Activated CD4-positive, alpha-beta T cell treated with anti-CD3 and anti-CD28 coated beads, Interleukin-2, amount 10 ng/mL, durations not matched to agents 7 days and 5 days (primary cell): Measurements from ENCODE around the gene ZPR1. TPM values are rescaled to one million over a fixed set of nuclear protein-coding genes. Genes with fewer than 3 reads are reported as not detected.
"Not testable (repeated sequence)": the region's sequence is repeated elsewhere in the genome, so short reads cannot be mapped to it uniquely, and the experiment has no call there.

Experiments
- CTCF ChIA-PET: fragments of 350-600 bp; sonication (Branson Sonifier 250); formaldehyde crosslinking; loops from one replicate; lab custom pipeline; 2021; ENCODE audit warnings: antibody characterized with exemption; lab: Charles Lee
- POLR2A ChIA-PET: fragments of 350-600 bp; sonication (Branson Sonifier 250); formaldehyde crosslinking; loops from one replicate; lab custom pipeline; 2021; ENCODE audit warnings: antibody characterized with exemption; lab: Charles Lee
- DNase-seq: peaks from one replicate; pipeline ENCODE4 v3.0.0-alpha.2; 2020
- H3K27ac Mint-ChIP-seq: one replicate; pipeline ENCODE4 v1.8.0; 2021; ENCODE audit warnings: mild to moderate bottlenecking, moderate library complexity, mixed read lengths
- H3K27me3 Mint-ChIP-seq: one replicate; pipeline ENCODE4 v1.8.0; 2021; ENCODE audit warnings: mixed read lengths
- H3K36me3 Mint-ChIP-seq: one replicate; pipeline ENCODE4 v1.8.0; 2021; ENCODE audit warnings: low read depth, mixed read lengths
- H3K4me1 Mint-ChIP-seq: one replicate; pipeline ENCODE4 v1.8.0; 2021; ENCODE audit warnings: mixed read lengths
- H3K4me3 Mint-ChIP-seq: one replicate; pipeline ENCODE4 v1.8.0; 2021; ENCODE audit warnings: mild to moderate bottlenecking, moderate library complexity, mixed read lengths
- H3K9me3 Mint-ChIP-seq: one replicate; pipeline ENCODE4 v1.8.0; 2021; ENCODE audit warnings: mixed read lengths
- total RNA-seq, 2 experiments: library from RNA; stranded (reverse); gene quantifications; one replicate each; pipeline ENCODE4 v1.2.3, GENCODE V29; 2021

ZPR1 gene
- 10 to 100 TPM; 55.9 to 58.3 TPM for total RNA-seq

- Mint-ChIP-seq H3K4me1 (peaks cover 43% of the 10 kb centered on the region), H3K36me3 (peaks cover 37% of the 10 kb centered on the region), H3K9me3 (no peaks in the 10 kb centered on the region), H3K27ac (peak within 1 kb of the TSS; percentile 92), H3K27me3 (no peaks in the 10 kb centered on the region), H3K4me3 (peak within 1 kb of the TSS; percentile 87)
- ChIA-PET CTCF (interaction anchor here (0.6 to 2.8 kb wide), 7 partner anchors 11 to 314 kb away, joined by 3 to 15 read pairs (median 3); partner anchors contain the start of gene BUD13), POLR2A (interaction anchor here (0.6 to 0.7 kb wide), 2 partner anchors 64 to 311 kb away, joined by 4 to 5 read pairs; no protein-coding TSS in a partner anchor)
- peak; percentile 88 for DNase-seq
Measured at GRCh38 chr11:116787786-116788486, at the start of gene ZPR1. ZPR1 (minus strand) TSS chr11:116788023; CDS start chr11:116787990, 33 bp downstream.

- ChIA-PET CTCF (interaction anchor here (1.0 to 3.8 kb wide), 23 partner anchors 10 to 388 kb away, joined by 3 to 33 read pairs (median 5); partner anchors contain the start of genes APOA5, SIDT2 and ZPR1), POLR2A (interaction anchor here (0.6 kb wide), 1 partner anchor 274 kb away, joined by 3 read pairs; no protein-coding TSS in a partner anchor)
- Mint-ChIP-seq H3K27me3 (no peaks in the 10 kb centered on the region), H3K4me3 (no peak overlapping the region), H3K9me3 (no peaks in the 10 kb centered on the region), H3K4me1 (peaks cover 16% of the 10 kb centered on the region), H3K27ac (no peak overlapping the region), H3K36me3 (no peaks in the 10 kb centered on the region)
- DNase-seq, result no peak
Measured at GRCh38 chr11:116836632-116836991, 48.8 kb upstream of the ZPR1 start.

- Mint-ChIP-seq H3K9me3 (no peaks in the 10 kb centered on the region), H3K27ac (peak overlapping the region; percentile 80), H3K27me3 (no peaks in the 10 kb centered on the region), H3K36me3 (no peaks in the 10 kb centered on the region), H3K4me3 (peak overlapping the region; percentile 66), H3K4me1 (peaks cover 16% of the 10 kb centered on the region)
- CTCF ChIA-PET, result interaction anchor here (0.6 to 3.8 kb wide), 29 partner anchors 9 to 388 kb away, joined by 3 to 33 read pairs (median 4); partner anchors contain the start of genes APOA5, SIDT2 and ZPR1
- POLR2A ChIA-PET, result interaction anchor here (0.5 to 0.9 kb wide), 7 partner anchors 45 to 287 kb away, joined by 3 to 7 read pairs (median 3); partner anchors contain the start of gene APOA5
- peak; percentile 83 for DNase-seq
Measured at GRCh38 chr11:116835791-116836631, 48.2 kb upstream of the ZPR1 start.

DNA sequence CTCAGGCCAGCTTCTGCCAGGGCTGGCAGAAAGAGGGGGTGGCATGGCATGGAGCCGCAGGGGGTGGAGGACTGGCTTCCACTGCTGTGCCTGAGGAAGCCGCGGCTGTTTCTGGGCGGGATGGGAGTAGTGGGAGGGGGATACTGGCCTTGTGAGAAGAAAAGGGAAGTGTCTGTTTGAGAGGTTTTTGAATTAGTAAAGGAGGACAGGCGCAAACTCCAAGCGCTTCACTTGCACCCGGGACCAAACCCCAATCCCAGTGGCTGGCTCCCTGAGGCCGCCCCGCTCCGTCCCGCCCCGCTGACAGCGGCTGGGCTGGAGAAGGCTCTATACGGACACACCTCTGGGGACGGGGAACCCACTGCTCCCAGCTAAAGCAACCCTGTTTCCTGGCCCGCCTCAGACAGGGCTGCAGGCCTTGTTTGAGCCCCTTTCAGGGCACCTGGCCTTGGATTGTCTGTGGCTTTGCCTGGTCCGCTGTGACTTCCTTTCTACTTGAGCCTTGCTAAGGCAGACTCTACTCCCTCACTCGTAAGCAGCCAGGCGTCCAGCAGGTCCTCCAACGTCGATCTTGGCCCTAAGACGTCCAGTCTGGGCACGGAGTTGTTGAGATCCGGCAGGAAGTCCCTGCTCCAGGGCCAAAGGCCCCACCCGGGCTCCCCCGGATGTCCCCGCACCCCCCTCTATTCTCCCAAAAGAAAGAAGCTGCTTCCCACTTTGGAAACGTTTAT lies 47.4 kb upstream of the ZPR1 start:
- Mint-ChIP-seq H3K27ac (peak overlapping the region; percentile 80), H3K4me1 (peaks cover 16% of the 10 kb centered on the region), H3K27me3 (no peaks in the 10 kb centered on the region), H3K4me3 (peak overlapping the region; percentile 66), H3K9me3 (no peaks in the 10 kb centered on the region), H3K36me3 (no peaks in the 10 kb centered on the region)
- CTCF ChIA-PET, result interaction anchor here (0.6 to 3.8 kb wide), 26 partner anchors 8 to 389 kb away, joined by 3 to 33 read pairs (median 5); partner anchors contain the start of genes APOA5, SIDT2 and ZPR1
- DNase-seq, result no peak
- POLR2A ChIA-PET, result interaction anchor here (0.5 to 0.9 kb wide), 5 partner anchors 44 to 288 kb away, joined by 3 to 7 read pairs (median 3); partner anchors contain the start of gene APOA5

- H3K36me3 Mint-ChIP-seq, POLR2A ChIA-PET, H3K9me3 Mint-ChIP-seq, H3K27me3 Mint-ChIP-seq, DNase-seq: not testable (repeated sequence)
- CTCF ChIA-PET, result interaction anchor here (2.4 to 3.8 kb wide), 2 partner anchors 43 to 270 kb away, joined by 9 to 33 read pairs; partner anchors contain the start of gene APOA5
- Mint-ChIP-seq H3K4me1 (peaks cover 16% of the 10 kb centered on the region), H3K27ac (peak overlapping the region; percentile 48), H3K4me3 (peak overlapping the region; percentile 11)
Measured at GRCh38 chr11:116834535-116835041, 46.8 kb upstream of the ZPR1 start.

- H3K4me3 Mint-ChIP-seq, result no peak overlapping the region
- ChIA-PET POLR2A (no interaction called here), CTCF (interaction anchor here (1.0 to 3.8 kb wide), 2 partner anchors 17 to 42 kb away, joined by 3 to 33 read pairs; partner anchors contain the start of gene APOA5)
- H3K4me1 Mint-ChIP-seq, result peaks cover 16% of the 10 kb centered on the region
- H3K9me3 Mint-ChIP-seq, result no peaks in the 10 kb centered on the region
- DNase-seq, result no peak
- H3K27me3 Mint-ChIP-seq, result no peaks in the 10 kb centered on the region
- peak overlapping the region; percentile 9 for H3K27ac Mint-ChIP-seq
- no peaks in the 10 kb centered on the region for H3K36me3 Mint-ChIP-seq
Measured at GRCh38 chr11:116833816-116834534, 46.2 kb upstream of the ZPR1 start.

DNA sequence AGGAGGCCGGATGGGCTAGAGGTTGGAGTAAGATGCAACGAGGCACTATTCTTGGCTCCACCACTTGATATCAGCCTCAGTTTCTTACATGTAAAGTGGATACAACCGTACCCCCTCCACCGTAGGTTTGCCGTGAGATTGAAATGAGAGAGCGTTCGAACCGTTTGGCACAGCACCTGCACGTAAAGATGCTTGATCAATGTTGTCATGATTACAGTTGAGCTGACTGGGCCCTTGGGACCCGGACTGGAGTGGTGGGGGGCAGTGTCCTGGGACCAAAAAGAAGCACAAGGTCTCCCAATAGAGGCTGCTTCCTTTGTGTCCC lies 45.6 kb upstream of the ZPR1 start:
- peaks cover 16% of the 10 kb centered on the region for H3K4me1 Mint-ChIP-seq
- ChIA-PET CTCF (interaction anchor here (1.0 to 3.8 kb wide), 2 partner anchors 16 to 41 kb away, joined by 3 to 33 read pairs; partner anchors contain the start of gene APOA5), POLR2A (no interaction called here)
- no peak for DNase-seq
- H3K27me3 Mint-ChIP-seq, result no peaks in the 10 kb centered on the region
- no peak overlapping the region for H3K27ac Mint-ChIP-seq
- H3K4me3 Mint-ChIP-seq, result no peak overlapping the region
- H3K9me3 Mint-ChIP-seq, result no peaks in the 10 kb centered on the region
- no peaks in the 10 kb centered on the region for H3K36me3 Mint-ChIP-seq

DNA sequence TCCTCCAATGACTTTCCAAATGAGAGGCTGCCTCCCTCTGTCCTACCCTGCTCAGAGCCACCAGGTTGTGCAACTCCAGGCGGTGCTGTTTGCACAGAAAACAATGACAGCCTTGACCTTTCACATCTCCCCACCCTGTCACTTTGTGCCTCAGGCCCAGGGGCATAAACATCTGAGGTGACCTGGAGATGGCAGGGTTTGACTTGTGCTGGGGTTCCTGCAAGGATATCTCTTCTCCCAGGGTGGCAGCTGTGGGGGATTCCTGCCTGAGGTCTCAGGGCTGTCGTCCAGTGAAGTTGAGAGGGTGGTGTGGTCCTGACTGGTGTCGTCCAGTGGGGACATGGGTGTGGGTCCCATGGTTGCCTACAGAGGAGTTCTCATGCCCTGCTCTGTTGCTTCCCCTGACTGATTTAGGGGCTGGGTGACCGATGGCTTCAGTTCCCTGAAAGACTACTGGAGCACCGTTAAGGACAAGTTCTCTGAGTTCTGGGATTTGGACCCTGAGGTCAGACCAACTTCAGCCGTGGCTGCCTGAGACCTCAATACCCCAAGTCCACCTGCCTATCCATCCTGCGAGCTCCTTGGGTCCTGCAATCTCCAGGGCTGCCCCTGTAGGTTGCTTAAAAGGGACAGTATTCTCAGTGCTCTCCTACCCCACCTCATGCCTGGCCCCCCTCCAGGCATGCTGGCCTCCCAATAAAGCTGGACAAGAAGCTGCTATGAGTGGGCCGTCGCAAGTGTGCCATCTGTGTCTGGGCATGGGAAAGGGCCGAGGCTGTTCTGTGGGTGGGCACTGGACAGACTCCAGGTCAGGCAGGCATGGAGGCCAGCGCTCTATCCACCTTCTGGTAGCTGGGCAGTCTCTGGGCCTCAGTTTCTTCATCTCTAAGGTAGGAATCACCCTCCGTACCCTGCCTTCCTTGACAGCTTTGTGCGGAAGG lies 44.8 kb upstream of the ZPR1 start:
- Mint-ChIP-seq H3K36me3 (no peaks in the 10 kb centered on the region), H3K9me3 (no peaks in the 10 kb centered on the region), H3K27me3 (no peaks in the 10 kb centered on the region), H3K4me3 (no peak overlapping the region), H3K4me1 (peaks cover 16% of the 10 kb centered on the region), H3K27ac (peak overlapping the region; percentile 46)
- no peak for DNase-seq
- ChIA-PET POLR2A (no interaction called here), CTCF (interaction anchor here (0.9 to 1.0 kb wide), 2 partner anchors 15 kb away, joined by 3 to 4 read pairs; no protein-coding TSS in a partner anchor)

DNA sequence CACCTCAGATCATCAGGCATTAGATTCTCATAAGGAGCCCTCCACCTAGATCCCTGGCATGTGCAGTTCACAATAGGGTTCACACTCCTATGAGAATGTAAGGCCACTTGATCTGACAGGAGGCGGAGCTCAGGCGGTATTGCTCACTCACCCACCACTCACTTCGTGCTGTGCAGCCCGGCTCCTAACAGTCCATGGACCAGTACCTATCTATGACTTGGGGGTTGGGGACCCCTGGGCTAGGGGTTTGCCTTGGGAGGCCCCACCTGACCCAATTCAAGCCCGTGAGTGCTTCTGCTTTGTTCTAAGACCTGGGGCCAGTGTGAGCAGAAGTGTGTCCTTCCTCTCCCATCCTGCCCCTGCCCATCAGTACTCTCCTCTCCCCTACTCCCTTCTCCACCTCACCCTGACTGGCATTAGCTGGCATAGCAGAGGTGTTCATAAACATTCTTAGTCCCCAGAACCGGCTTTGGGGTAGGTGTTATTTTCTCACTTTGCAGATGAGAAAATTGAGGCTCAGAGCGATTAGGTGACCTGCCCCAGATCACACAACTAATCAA lies 44.0 kb upstream of the ZPR1 start:
- DNase-seq, result no peak
- no peaks in the 10 kb centered on the region for H3K27me3 Mint-ChIP-seq
- no peaks in the 10 kb centered on the region for H3K9me3 Mint-ChIP-seq
- H3K4me3 Mint-ChIP-seq, result no peak overlapping the region
- peaks cover 16% of the 10 kb centered on the region for H3K4me1 Mint-ChIP-seq
- ChIA-PET CTCF (interaction anchor here (0.9 kb wide), 1 partner anchor 16 kb away, joined by 4 read pairs; no protein-coding TSS in a partner anchor), POLR2A (no interaction called here)
- no peaks in the 10 kb centered on the region for H3K36me3 Mint-ChIP-seq
- H3K27ac Mint-ChIP-seq, result no peak overlapping the region

- no peak for DNase-seq
- H3K4me1 Mint-ChIP-seq, result peaks cover 7% of the 10 kb centered on the region
- no peaks in the 10 kb centered on the region for H3K27me3 Mint-ChIP-seq
- H3K4me3 Mint-ChIP-seq, result no peak overlapping the region
- ChIA-PET CTCF (interaction anchor here (0.7 kb wide), 1 partner anchor 39 kb away, joined by 4 read pairs; the partner anchor contains the start of gene APOA5), POLR2A (no interaction called here)
- no peak overlapping the region for H3K27ac Mint-ChIP-seq
- H3K36me3 Mint-ChIP-seq, result no peaks in the 10 kb centered on the region
- no peaks in the 10 kb centered on the region for H3K9me3 Mint-ChIP-seq
Measured at GRCh38 chr11:116830184-116830912, 42.5 kb upstream of the ZPR1 start.
